Measurements from ENCODE around the gene METAP1D. TPM values are rescaled to one million over a fixed set of nuclear protein-coding genes. Genes with fewer than 3 reads are reported as not detected.

The METAP1D gene
- total and polyA plus RNA-seq, 4 donors: 3.3 to 7.1 (median 4.4) TPM

DNA sequence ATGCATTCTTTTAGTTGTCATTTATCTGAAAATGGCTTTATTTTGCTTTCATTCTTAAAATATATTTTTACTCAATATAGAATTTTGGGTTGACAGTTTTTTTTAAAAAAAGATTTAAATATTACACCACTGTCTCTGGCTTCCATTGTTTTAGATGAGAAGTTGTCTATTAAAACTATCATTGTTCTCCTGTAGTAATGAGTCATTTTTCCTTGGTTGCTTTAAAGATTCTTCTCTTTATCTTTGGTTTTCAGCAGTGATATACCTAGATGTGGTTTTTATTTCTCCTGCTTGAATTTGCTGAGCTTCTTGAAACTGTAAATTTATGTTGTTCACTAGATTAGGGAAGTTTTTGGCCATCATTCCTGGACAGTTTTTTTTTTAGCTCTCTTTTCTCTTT lies 129.7 kb downstream of the METAP1D start (continued):
- TF ChIP-seq, protein P1, sequence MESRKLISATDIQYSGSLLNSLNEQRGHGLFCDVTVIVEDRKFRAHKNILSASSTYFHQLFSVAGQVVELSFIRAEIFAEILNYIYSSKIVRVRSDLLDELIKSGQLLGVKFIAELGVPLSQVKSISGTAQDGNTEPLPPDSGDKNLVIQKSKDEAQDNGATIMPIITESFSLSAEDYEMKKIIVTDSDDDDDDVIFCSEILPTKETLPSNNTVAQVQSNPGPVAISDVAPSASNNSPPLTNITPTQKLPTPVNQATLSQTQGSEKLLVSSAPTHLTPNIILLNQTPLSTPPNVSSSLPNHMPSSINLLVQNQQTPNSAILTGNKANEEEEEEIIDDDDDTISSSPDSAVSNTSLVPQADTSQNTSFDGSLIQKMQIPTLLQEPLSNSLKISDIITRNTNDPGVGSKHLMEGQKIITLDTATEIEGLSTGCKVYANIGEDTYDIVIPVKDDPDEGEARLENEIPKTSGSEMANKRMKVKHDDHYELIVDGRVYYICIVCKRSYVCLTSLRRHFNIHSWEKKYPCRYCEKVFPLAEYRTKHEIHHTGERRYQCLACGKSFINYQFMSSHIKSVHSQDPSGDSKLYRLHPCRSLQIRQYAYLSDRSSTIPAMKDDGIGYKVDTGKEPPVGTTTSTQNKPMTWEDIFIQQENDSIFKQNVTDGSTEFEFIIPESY (IDR thresholded peaks at IDR 0.05): no peak
- TF ChIP-seq FOXA2 (IDR thresholded peaks at IDR 0.05): no peak

Other genes with a start within 250 kb of the METAP1D start
- gene SLC25A12, start 105.7 kb upstream of the METAP1D start, total RNA-seq: 1 to 10 TPM; 3.4 to 4.4 TPM
- gene SLC25A12, start 105.7 kb upstream of the METAP1D start, polyA plus RNA-seq: under 1 TPM; 0.46 to 0.93 TPM
- gene HAT1, start 77.5 kb upstream of the METAP1D start, total RNA-seq: 10 to 100 TPM; 17.3 to 45.1 TPM
- 10 to 100 TPM; 11.8 to 15.2 TPM for gene HAT1, start 77.5 kb upstream of the METAP1D start, polyA plus RNA-seq
- not detected for gene DLX1, start 85.6 kb downstream of the METAP1D start, total RNA-seq
- not detected for gene DLX1, start 85.6 kb downstream of the METAP1D start, polyA plus RNA-seq
- gene DLX2, start 102.9 kb downstream of the METAP1D start, total RNA-seq: not detected
- not detected for gene DLX2, start 102.9 kb downstream of the METAP1D start, polyA plus RNA-seq

Measured in liver (tissue), 5 donors.